HepG2 (cell line): ENCODE measurements around the gene CDH8. TPM values are rescaled to one million over a fixed set of nuclear protein-coding genes. Genes with fewer than 3 reads are reported as not detected.

Source experiments
- ATAC-seq: fragments of 200-7000 bp; cut with Tn5 transposase; 3 replicates; pipeline ENCODE4 v1.9.1; 2020; ENCODE audit warnings: mild to moderate bottlenecking, moderate library complexity
- BruUV-seq: library from RNA; stranded (reverse); fragments of 400-500 nt; replicated peaks from 2 replicates; lab custom pipeline; 2021; lab: Mats Ljungman, UMichigan
- CTCF ChIA-PET: fragments of 300-600 bp; formaldehyde crosslinking; extraction: SDS; loops from one replicate; lab custom pipeline; 2021; ENCODE audit warnings: low total read pairs, inconsistent platforms, low intra/inter-chr PET ratio; lab: Yijun Ruan, JAX
- POLR2A ChIA-PET: fragments of 350-600 bp; sonication (Branson Sonifier 250); formaldehyde crosslinking; loops from one replicate; lab custom pipeline; 2020; ENCODE audit warnings: antibody characterized with exemption, inconsistent platforms; lab: Yijun Ruan, JAX
- DNase-seq: peaks from one replicate; pipeline ENCODE4 v3.0.0-alpha.2; 2015; ENCODE audit warnings: low spot score
- FAIRE-seq: peaks from 3 replicates; lab custom pipeline; 2011; peaks lifted over from hg19 to GRCh38; lab: Jason Lieb, UNC
- H2AFZ ChIP-seq: one replicate; pipeline ENCODE4 v1.6.1; 2011; ENCODE audit warnings: low read length, inconsistent platforms
- H3K27ac ChIP-seq: fragments of 300-600 bp; 3 replicates; pipeline ENCODE4 v1.8.0; 2011; ENCODE audit warnings: mixed run types, mild to moderate bottlenecking, mixed read lengths, low read length, inconsistent platforms; ENCODE audit not compliant: insufficient read depth; ENCODE audit errors: extremely low read length
- H3K27me3 ChIP-seq, 2 experiments: fragments of 200-600 bp in 1 of 2; 2 replicates in 1 of 2; 3 replicates in 1 of 2; pipeline versions ENCODE4 v1.6.0 to v1.8.0; 2011; ENCODE audit warnings: low read length in 2 of 2, mild to moderate bottlenecking in 2 of 2, moderate library complexity in 2 of 2, inconsistent platforms in 1 of 2; ENCODE audit not compliant: insufficient read depth in 2 of 2, control insufficient read depth in 1 of 2
- H3K36me3 ChIP-seq, 2 experiments: fragments of 200-600 bp in 1 of 2; replicated peaks in 1 of 2; 2 replicates in 1 of 2; 3 replicates in 1 of 2; pipeline versions ENCODE4 v1.5.1 to v1.8.0; 2011; ENCODE audit warnings: low read length in 2 of 2, inconsistent platforms in 1 of 2; ENCODE audit not compliant: insufficient read depth in 2 of 2, control insufficient read depth in 1 of 2
- H3K4me1 ChIP-seq: 2 replicates; pipeline ENCODE4 v1.5.1; 2012; ENCODE audit warnings: low read length, inconsistent platforms; ENCODE audit not compliant: insufficient read depth
- H3K4me2 ChIP-seq: 2 replicates; pipeline ENCODE4 v1.6.0; 2011; ENCODE audit warnings: low read depth, low read length, inconsistent platforms
- H3K4me3 ChIP-seq, 3 experiments: fragments of 200-600 bp in 1 of 3; sonication (generic), shearing (Covaris generic) in 1 of 3; replicated peaks in 1 of 3; 2 replicates each; pipeline ENCODE4 v1.5.1; 2011 to 2016; ENCODE audit warnings: low read length in 3 of 3, inconsistent platforms in 2 of 3, low read depth in 2 of 3, mild to moderate bottlenecking in 2 of 3, control low read depth in 1 of 3, mixed read lengths in 1 of 3; ENCODE audit not compliant: insufficient read depth in 1 of 3
- H3K79me2 ChIP-seq: one replicate; pipeline ENCODE4 v1.6.1; 2011; ENCODE audit warnings: low read length, inconsistent platforms; ENCODE audit not compliant: insufficient read depth
- H3K9ac ChIP-seq: 2 replicates; pipeline ENCODE4 v1.6.0; 2011; ENCODE audit warnings: mild to moderate bottlenecking, low read depth, low read length, inconsistent platforms; ENCODE audit not compliant: insufficient read depth
- H3K9me3 ChIP-seq: 2 replicates; pipeline ENCODE4 v1.5.1; 2012; ENCODE audit warnings: mild to moderate bottlenecking, low read length
- H4K20me1 ChIP-seq: 2 replicates; pipeline ENCODE4 v1.6.0; 2011; ENCODE audit warnings: inconsistent platforms, mild to moderate bottlenecking, low read length, moderate library complexity; ENCODE audit not compliant: insufficient read depth
- CENPT ChIP-seq: sonication (generic); formaldehyde crosslinking; IDR thresholded peaks from 2 replicates; pipeline ENCODE4 v1.8.0; 2022; ENCODE audit warnings: low read depth, mild to moderate bottlenecking, moderate library complexity, missing genetic modification reagents
- HDAC1 ChIP-seq: sonication (generic); formaldehyde crosslinking; IDR thresholded peaks from 2 replicates; pipeline ENCODE4 v1.5.1; 2020; ENCODE audit warnings: mild to moderate bottlenecking, missing genetic modification reagents
- MAFK ChIP-seq, 2 experiments: IDR thresholded peaks in 1 of 2; conservative IDR thresholded peaks in 1 of 2; 2 replicates each; pipeline ENCODE4 v1.6.1; 2011; ENCODE audit warnings: improper control_type of control experiment in 2 of 2, low read length in 2 of 2
- TBL1XR1 ChIP-seq: fragments of 150-350 bp; IDR thresholded peaks from 2 replicates; pipeline ENCODE4 v1.6.1; 2014; ENCODE audit warnings: borderline replicate concordance, low read length; ENCODE audit not compliant: partially characterized antibody
- TBX3 ChIP-seq: fragments of 450-650 bp; IDR thresholded peaks from 2 replicates; pipeline ENCODE4 v1.6.1; 2017; ENCODE audit warnings: antibody characterized with exemption, mild to moderate bottlenecking, inconsistent platforms, borderline replicate concordance
- TGIF2 ChIP-seq: IDR thresholded peaks from 2 replicates; pipeline ENCODE4 v1.6.1; 2016; ENCODE audit warnings: control low read depth, missing compliant biosample characterization
- ZNF768 ChIP-seq: sonication (generic); formaldehyde crosslinking; IDR thresholded peaks from 2 replicates; pipeline ENCODE4 v1.4.0; 2020; ENCODE audit warnings: missing genetic modification reagents
- WGBS: methylation state at CpG from one replicate; pipeline ENCODE4 v1.1.6; 2017; ENCODE audit warnings: low lambda C conversion rate; 5-methylcytosine and 5-hydroxymethylcytosine counted together
- in situ Hi-C: cut with HindIII; loops from 2 replicates; pipeline ENCODE4 v1.10.0; 2017; ENCODE audit warnings: low pct_unique_long_range_greater_than_20kb; ENCODE audit not compliant: extremely low pct_ligation_motif_present
- intact Hi-C: fragments of 100-400 bp; cut with micrococcal nuclease; formaldehyde crosslinking; loops from one replicate; pipeline ENCODE4 v1.10.0; 2022; ENCODE audit not compliant: unreplicated experiment
- polyA plus RNA-seq, 8 experiments: library from polyadenylated mRNA; depleted of rRNA in 3 of 8; stranded (reverse) in 7 of 8; unstranded in 1 of 8; fragments of >200 nt; fragmentation: Illumina TruSeq in 4 of 8; extraction: Trizol in 4 of 8; gene quantifications; 2 replicates each; pipeline versions ENCODE4 v1.2.1 to v1.2.3, GENCODE V29; 2011 to 2016; ENCODE audit warnings: low read depth in 4 of 8, missing spikeins in 1 of 8, mixed read lengths in 1 of 8; ENCODE audit not compliant: insufficient read depth in 1 of 8
- total RNA-seq, 5 experiments: library from RNA; depleted of rRNA; stranded (reverse); fragments of >200 nt; fragmentation: Illumina TruSeq; extraction: Trizol; gene quantifications; 2 replicates each; pipeline ENCODE4 v1.2.3, GENCODE V29; 2016; ENCODE audit warnings: low read depth in 1 of 5

The CDH8 gene
- total and polyA plus RNA-seq, 2 of the 13 experiments (the other 11 are each of a cell fraction or from before 2014, with no cell fraction given), result not detected

GRCh38 chr16:61892531-61892930 is 143.7 kb downstream of the CDH8 start:
- no TSS peak for BruUV-seq
- H3K4me2 ChIP-seq, result no peak overlapping the region
- H2AFZ ChIP-seq, result no peak overlapping the region
- POLR2A ChIA-PET, result no interaction called here
- no peak overlapping the region for H3K4me3 ChIP-seq
- H3K9ac ChIP-seq, result no peak overlapping the region
- CTCF ChIA-PET, result no interaction called here
- H3K27me3 ChIP-seq, result no peaks in the 10 kb centered on the region
- WGBS, result under 1% methylated on average over 2 of the region's 2 CpGs
- no peaks in the 10 kb centered on the region for H3K36me3 ChIP-seq
- no peaks in the 10 kb centered on the region for H4K20me1 ChIP-seq
- no peak for TF ChIP-seq TGIF2 (CRISPR knock-in tag)
- TF ChIP-seq, all 625 proteins: peak for 0
- Histone ChIP-seq H3K27ac (no peak overlapping the region), H3K9me3 (no peaks in the 10 kb centered on the region), H3K4me1 (no peaks in the 10 kb centered on the region), H3K79me2 (no peaks in the 10 kb centered on the region)
- intact Hi-C loops, result no loop called here
- DNase-seq (no peak), ATAC-seq (no peak), FAIRE-seq (no peak)
- in situ Hi-C loops, result loop anchor here (25.0 kb wide), 1 partner anchor 105 kb away; no protein-coding TSS in a partner anchor

GRCh38 chr16:61891460-61891859 is 144.8 kb downstream of the CDH8 start:
- Histone ChIP-seq H3K4me1 (no peaks in the 10 kb centered on the region), H3K27me3 (no peaks in the 10 kb centered on the region), H3K4me3 (no peak overlapping the region), H3K36me3 (no peaks in the 10 kb centered on the region), H2AFZ (no peak overlapping the region), H3K79me2 (no peaks in the 10 kb centered on the region), H3K27ac (no peak overlapping the region), H3K9ac (no peak overlapping the region), H3K9me3 (peaks cover 5% of the 10 kb centered on the region; the same call in 1 of the 2 replicates), H4K20me1 (no peaks in the 10 kb centered on the region), H3K4me2 (no peak overlapping the region)
- CTCF ChIA-PET, result no interaction called here
- POLR2A ChIA-PET, result no interaction called here
- ATAC-seq (no peak), FAIRE-seq (no peak), DNase-seq (no peak)
- no peak for TF ChIP-seq ZNF768 (CRISPR knock-in tag)
- TF ChIP-seq TBX3, result no peak
- no peak for TF ChIP-seq CENPT (CRISPR knock-in tag)
- TF ChIP-seq MAFK (conservative IDR thresholded peaks at IDR 0.05 in 1 of 2, IDR thresholded peaks at IDR 0.05 in 1 of 2; ENCODE audit: low read length in 2 of 2), result no peak
- no peak for TF ChIP-seq HDAC1
- TF ChIP-seq TBL1XR1, result no peak
- WGBS, result 1% methylated on average over 3 of the region's 3 CpGs
- in situ Hi-C loops, result loop anchor here (25.0 kb wide), 1 partner anchor 104 kb away; no protein-coding TSS in a partner anchor
- intact Hi-C loops, result no loop called here
- BruUV-seq, result no TSS peak
